Testis (tissue), 3 donors: ENCODE data around the gene PSENEN. TPM values are rescaled to one million over a fixed set of nuclear protein-coding genes. Genes with fewer than 3 reads are reported as not detected.
"Not testable (repeated sequence)": the region's sequence is repeated elsewhere in the genome, so short reads cannot be mapped to it uniquely, and the experiment has no call there.

ENCODE experiments used
- DNase-seq: peaks from one replicate; pipeline ENCODE4 v3.0.0-alpha.2; 2019
- H3K27ac ChIP-seq, 2 donors: fragments of 200-600 bp; sonication (generic); one replicate each; pipeline ENCODE4 v1.5.1; 2019
- H3K27me3 ChIP-seq: fragments of 200-600 bp; sonication (generic); one replicate; pipeline ENCODE4 v1.5.1; 2019
- H3K36me3 ChIP-seq: fragments of 200-600 bp; sonication (generic); one replicate; pipeline ENCODE4 v1.5.1; 2017; ENCODE audit warnings: low read depth; ENCODE audit errors: missing control alignments
- H3K4me1 ChIP-seq: fragments of 200-600 bp; sonication (generic); one replicate; pipeline ENCODE4 v1.5.1; 2019
- H3K4me3 ChIP-seq, 2 donors: fragments of 200-600 bp; sonication (generic); one replicate each; pipeline ENCODE4 v1.5.1; 2017 to 2019
- H3K9me3 ChIP-seq: fragments of 200-600 bp; sonication (generic); one replicate; pipeline ENCODE4 v1.5.1; 2017
- POLR2A ChIP-seq: fragments of 450-650 bp; IDR thresholded peaks from one replicate; pipeline ENCODE4 v1.6.1; 2017; ENCODE audit warnings: antibody characterized with exemption, mild to moderate bottlenecking, moderate library complexity
- WGBS, 2 donors: methylation state at CpG; one replicate each; pipeline ENCODE4 v1.1.5; 2018; 5-methylcytosine and 5-hydroxymethylcytosine counted together
- intact Hi-C: fragments of 100-400 bp; cut with DNase I; formaldehyde crosslinking; loops from one replicate; pipeline ENCODE4 v1.15.1; 2023; ENCODE audit warnings: low total_unique reads
- polyA plus RNA-seq: library from polyadenylated mRNA; stranded (reverse); fragments of 350-450 nt; fragmentation: Illumina TruSeq; extraction: RNeasy Lipid Tissue Mini Kit (QIAGEN cat#74804); gene quantifications from one replicate; pipeline ENCODE4 v1.2.3, GENCODE V29; 2014; ENCODE audit warnings: low read depth, low replicate concordance; ENCODE audit not compliant: insufficient read depth
- total RNA-seq, 2 donors: library from RNA; depleted of rRNA; stranded (reverse); fragments of >200 nt; gene quantifications; one replicate each; pipeline ENCODE4 v1.2.3, GENCODE V29; 2016
- TF ChIP-seq, protein P1 (sequence below), 3 experiments: fragments of 450-650 bp in 2 of 3; fragments of 200-600 bp in 1 of 3; sonication (generic) in 1 of 3; IDR thresholded peaks; one replicate each; pipeline ENCODE4 v1.5.1; 2016 to 2019; ENCODE audit warnings: antibody characterized with exemption in 3 of 3, mild to moderate bottlenecking in 2 of 3, moderate library complexity in 1 of 3

Gene PSENEN
- total and polyA plus RNA-seq, 3 donors from 2014 or later: 100 to 303 (median 121) TPM

DNA sequence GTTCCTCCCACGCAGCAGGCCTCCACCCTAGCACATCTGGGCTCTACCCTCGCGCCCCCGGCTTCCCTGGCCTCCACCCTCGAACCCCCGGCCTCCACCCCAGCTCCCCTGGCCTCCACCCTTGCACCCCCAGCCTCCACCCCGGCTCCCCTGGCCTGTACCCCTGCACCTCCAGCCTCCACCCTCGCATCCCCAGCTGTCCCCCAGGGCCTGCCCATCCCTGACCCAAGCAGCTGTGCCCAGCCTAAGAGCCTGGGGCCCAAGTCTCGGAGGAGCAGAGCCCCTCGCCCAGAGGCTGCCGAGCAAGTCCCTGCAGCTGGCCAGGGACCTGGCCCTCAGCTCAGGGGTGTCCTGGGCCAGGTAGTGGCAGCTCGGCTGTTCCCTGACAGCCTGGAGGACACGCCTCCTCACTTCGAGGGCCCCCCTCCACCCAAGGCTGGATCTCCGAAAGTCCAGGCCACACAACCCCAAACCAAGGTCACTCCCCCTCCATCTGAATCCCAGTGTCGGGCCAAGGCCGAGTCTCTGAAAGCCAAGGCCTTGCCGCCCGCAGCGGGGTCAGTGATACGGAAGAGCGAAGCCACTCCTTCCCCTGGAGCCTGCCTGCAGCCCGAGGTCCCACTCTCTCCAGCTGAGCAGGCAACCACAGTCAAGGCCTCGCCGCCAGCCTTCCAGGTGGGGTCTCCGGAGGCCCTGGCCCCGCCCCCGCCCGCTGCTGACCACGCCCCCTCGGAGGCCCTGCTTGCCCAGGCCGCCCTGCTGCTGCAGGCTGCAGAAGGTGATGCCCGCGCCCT is 22.0 kb downstream of the PSENEN start:
- Histone ChIP-seq H3K36me3 (no peaks in the 10 kb centered on the region), H3K4me1 (peaks cover 18% of the 10 kb centered on the region), H3K4me3 (peak overlapping the region in 1 of 2 donors; percentile 7), H3K27ac (peak overlapping the region in 1 of 2 donors; percentile 30), H3K9me3 (no peaks in the 10 kb centered on the region), H3K27me3 (no peaks in the 10 kb centered on the region)
- no peak for TF ChIP-seq POLR2A
- TF ChIP-seq, protein P1, sequence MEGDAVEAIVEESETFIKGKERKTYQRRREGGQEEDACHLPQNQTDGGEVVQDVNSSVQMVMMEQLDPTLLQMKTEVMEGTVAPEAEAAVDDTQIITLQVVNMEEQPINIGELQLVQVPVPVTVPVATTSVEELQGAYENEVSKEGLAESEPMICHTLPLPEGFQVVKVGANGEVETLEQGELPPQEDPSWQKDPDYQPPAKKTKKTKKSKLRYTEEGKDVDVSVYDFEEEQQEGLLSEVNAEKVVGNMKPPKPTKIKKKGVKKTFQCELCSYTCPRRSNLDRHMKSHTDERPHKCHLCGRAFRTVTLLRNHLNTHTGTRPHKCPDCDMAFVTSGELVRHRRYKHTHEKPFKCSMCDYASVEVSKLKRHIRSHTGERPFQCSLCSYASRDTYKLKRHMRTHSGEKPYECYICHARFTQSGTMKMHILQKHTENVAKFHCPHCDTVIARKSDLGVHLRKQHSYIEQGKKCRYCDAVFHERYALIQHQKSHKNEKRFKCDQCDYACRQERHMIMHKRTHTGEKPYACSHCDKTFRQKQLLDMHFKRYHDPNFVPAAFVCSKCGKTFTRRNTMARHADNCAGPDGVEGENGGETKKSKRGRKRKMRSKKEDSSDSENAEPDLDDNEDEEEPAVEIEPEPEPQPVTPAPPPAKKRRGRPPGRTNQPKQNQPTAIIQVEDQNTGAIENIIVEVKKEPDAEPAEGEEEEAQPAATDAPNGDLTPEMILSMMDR (IDR thresholded peaks at IDR 0.05): no peak
- 27 to 58% methylated on average over 8 to 31 of the region's 34 CpGs for WGBS, 2 donors
- peak; percentile 71 for DNase-seq
- intact Hi-C loops: no loop called here

DNA sequence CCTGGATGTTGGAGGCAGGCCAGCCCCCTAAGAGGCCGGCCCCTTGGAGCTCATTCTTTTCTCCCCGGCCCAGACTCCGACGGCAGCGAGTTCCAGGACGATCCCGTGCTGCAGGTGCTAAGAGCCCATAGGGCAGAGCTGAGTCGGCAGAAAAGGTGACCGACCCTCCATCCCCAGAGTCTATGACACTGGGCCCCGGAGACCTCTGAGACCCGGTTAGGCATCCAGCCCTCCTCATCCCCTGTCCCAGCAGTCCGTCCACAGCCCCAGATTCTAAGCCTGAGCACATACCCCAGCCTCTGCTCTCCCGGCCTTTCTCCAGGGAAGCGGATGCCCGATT is 22.6 kb downstream of the PSENEN start:
- H3K27me3 ChIP-seq: no peaks in the 10 kb centered on the region
- H3K9me3 ChIP-seq: no peaks in the 10 kb centered on the region
- DNase-seq: no peak
- H3K36me3 ChIP-seq: no peaks in the 10 kb centered on the region
- intact Hi-C loops: no loop called here
- 16 to 43% methylated on average over 10 to 15 of the region's 15 CpGs for WGBS, 2 donors
- peak overlapping the region in 1 of 2 donors; percentile 7 for H3K4me3 ChIP-seq
- H3K4me1 ChIP-seq: peaks cover 18% of the 10 kb centered on the region
- no peak for TF ChIP-seq POLR2A
- TF ChIP-seq, protein P1 (IDR thresholded peaks at IDR 0.05): no peak
- H3K27ac ChIP-seq: peak overlapping the region in 1 of 2 donors; percentile 30

DNA sequence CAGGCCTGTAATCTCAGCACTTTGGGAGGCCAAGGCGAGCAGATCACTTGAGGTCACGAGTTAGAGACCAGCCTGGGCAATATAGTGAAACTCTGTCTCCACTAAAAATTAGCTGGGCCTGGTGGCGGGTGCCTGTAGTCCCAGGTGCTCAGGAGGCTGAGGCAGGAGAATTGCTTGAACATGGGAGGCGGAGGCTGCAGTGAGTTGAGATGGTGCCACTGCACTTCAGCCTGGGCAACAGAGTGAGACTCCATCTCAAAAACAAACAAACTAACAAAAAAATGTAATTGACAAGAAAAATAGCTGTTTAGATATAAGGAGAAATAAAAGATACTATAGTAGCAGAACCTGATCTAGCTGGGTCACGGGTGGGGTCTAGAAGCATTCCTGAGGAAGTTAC is 26.9 kb downstream of the PSENEN start:
- H3K27ac ChIP-seq, H3K4me3 ChIP-seq, intact Hi-C loops, H3K27me3 ChIP-seq, H3K9me3 ChIP-seq, H3K36me3 ChIP-seq, DNase-seq: not testable (repeated sequence)
- WGBS, 2 donors: 76 to 87% methylated on average over 3 to 5 of the region's 5 CpGs
- H3K4me1 ChIP-seq: peaks cover 21% of the 10 kb centered on the region

DNA sequence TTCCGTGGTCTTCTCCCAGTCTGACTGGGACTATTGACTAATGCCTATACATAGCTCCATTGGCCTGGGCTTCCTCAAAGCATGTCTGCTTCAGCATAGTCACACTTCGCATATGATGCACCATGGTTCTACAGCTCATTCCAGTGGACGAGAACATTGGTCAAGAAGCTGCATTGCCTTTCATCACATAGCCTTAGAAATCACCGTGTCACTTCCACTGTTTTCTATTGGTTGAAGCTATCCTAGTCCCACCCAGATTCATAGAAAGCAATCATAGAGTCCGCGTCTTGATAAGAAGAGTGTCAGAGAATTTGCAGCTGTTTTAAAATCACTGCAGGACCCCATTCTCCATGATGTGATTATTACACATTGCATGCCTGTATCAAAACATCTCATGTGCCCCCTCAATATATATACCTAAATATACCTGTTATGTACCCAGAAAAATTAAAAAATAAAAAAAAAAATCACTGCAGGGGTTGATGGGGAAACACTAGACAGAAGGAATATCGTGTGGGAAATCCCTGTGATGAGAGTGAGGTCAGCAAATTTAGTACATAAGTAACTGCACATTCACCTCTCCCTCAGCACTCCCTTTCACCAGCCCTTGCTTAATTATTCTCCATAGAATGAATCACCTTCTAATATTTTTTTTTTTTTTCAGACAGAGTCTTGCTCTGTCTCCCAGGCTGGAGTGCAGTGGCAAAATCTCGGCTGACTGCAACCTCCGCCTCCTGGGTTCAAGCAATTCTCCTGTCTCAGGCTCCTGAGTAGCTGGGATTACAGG is 27.8 kb downstream of the PSENEN start:
- Histone ChIP-seq H3K27ac (no peak overlapping the region), H3K4me3 (no peak overlapping the region), H3K27me3 (no peaks in the 10 kb centered on the region), H3K4me1 (peaks cover 13% of the 10 kb centered on the region), H3K9me3 (no peaks in the 10 kb centered on the region), H3K36me3 (no peaks in the 10 kb centered on the region)
- 67 to 68% methylated on average over 9 of the region's 9 CpGs for WGBS, 2 donors
- intact Hi-C loops: no loop called here
- no peak for TF ChIP-seq POLR2A
- TF ChIP-seq, protein P1 (IDR thresholded peaks at IDR 0.05): no peak
- DNase-seq: no peak

DNA sequence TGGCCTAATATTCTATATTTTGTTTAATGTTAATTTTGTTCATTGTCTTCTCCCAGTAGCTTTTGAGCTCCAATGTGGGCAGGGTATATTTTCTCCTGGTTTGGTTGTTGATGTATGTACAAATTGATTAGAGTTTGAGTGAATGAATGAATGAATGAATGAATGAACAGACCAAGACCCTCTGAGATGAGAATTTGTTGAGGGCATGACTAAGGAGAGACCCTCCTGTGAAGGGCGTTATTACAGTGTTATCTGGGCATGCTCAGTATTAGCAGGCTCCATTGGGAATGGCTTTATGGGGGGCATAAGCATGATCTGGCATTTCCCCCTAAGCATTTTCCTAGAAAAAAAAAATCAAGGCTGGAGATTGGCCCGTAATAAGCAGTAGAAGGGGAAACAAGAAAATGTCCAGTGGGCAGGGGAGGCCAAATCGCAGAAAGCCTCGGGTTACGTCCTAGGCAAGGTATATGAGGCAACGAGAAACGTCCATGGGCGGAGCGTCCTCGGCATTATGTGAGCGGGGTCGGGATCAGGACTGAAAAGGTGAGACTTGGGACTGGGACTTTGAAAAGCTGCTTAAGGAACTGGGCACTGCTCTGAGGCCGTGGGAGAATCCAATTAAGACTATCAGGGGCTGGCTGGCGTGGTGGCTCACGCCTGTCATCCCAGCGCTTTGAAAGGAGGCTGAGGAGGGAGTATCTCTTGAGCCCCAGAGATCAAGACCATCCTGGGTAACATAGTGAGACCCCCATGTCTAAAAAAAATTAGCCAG is 29.0 kb downstream of the PSENEN start:
- Histone ChIP-seq H3K4me3 (peak overlapping the region in 1 of 2 donors; percentile 85), H3K9me3 (no peaks in the 10 kb centered on the region), H3K4me1 (peaks cover 7% of the 10 kb centered on the region), H3K27ac (no peak overlapping the region), H3K36me3 (no peaks in the 10 kb centered on the region), H3K27me3 (no peaks in the 10 kb centered on the region)
- no peak for DNase-seq
- no peak for TF ChIP-seq POLR2A
- TF ChIP-seq, protein P1 (IDR thresholded peaks at IDR 0.05): no peak
- WGBS, 2 donors: 24 to 48% methylated on average over 16 of the region's 16 CpGs
- intact Hi-C loops: no loop called here
